Breast epithelium (tissue), 4 donors: ENCODE measurements around the gene FGF4. TPM values are rescaled to one million over a fixed set of nuclear protein-coding genes. Genes with fewer than 3 reads are reported as not detected.

ENCODE experiments used
- DNase-seq, 2 donors: peaks; one replicate each; pipeline ENCODE4 v3.0.0-alpha.2; 2019; ENCODE audit warnings: low spot score in 2 of 2
- H3K27ac ChIP-seq, 2 donors: fragments of 200-600 bp; sonication (generic) in 1 of 2; one replicate each; pipeline ENCODE4 v1.5.1; 2016 to 2019; ENCODE audit warnings: mild to moderate bottlenecking in 1 of 2
- H3K27me3 ChIP-seq, 2 donors: fragments of 200-600 bp; sonication (generic) in 1 of 2; one replicate each; pipeline versions ENCODE4 v1.5.1 to v1.6.0; 2017 to 2019; ENCODE audit warnings: control low read depth in 1 of 2, mild to moderate bottlenecking in 1 of 2
- H3K36me3 ChIP-seq: fragments of 200-600 bp; one replicate; pipeline ENCODE4 v1.5.1; 2019
- H3K4me1 ChIP-seq, 2 donors: fragments of 200-600 bp; sonication (generic); one replicate each; pipeline ENCODE4 v1.5.1; 2016 to 2019; ENCODE audit warnings: control low read depth in 1 of 2
- H3K4me3 ChIP-seq, 3 donors: fragments of 200-600 bp; sonication (generic); 1 replicate in 2 of 3; 2 replicates in 1 of 3; pipeline ENCODE4 v1.5.1; 2016 to 2019; ENCODE audit warnings: mild to moderate bottlenecking in 3 of 3, moderate library complexity in 2 of 3
- H3K9me3 ChIP-seq, 2 donors: fragments of 200-600 bp; sonication (generic) in 1 of 2; one replicate each; pipeline ENCODE4 v1.5.1; 2016 to 2019; ENCODE audit warnings: control low read depth in 1 of 2
- POLR2A ChIP-seq: fragments of 450-650 bp; IDR thresholded peaks from one replicate; pipeline ENCODE4 v1.6.1; 2016; ENCODE audit warnings: antibody characterized with exemption, mild to moderate bottlenecking, moderate library complexity
- POLR2AphosphoS5 ChIP-seq, 3 donors: sonication (generic); formaldehyde crosslinking; IDR thresholded peaks; one replicate each; pipeline ENCODE4 v1.6.1; 2017; ENCODE audit warnings: antibody characterized with exemption in 3 of 3
- intact Hi-C: fragments of 100-400 bp; cut with DNase I; formaldehyde crosslinking; loops from one replicate; pipeline ENCODE4 v1.15.1; 2023; ENCODE audit warnings: low total_unique reads
- total RNA-seq, 3 donors: library from RNA; depleted of rRNA; stranded (reverse); fragments of >200 nt; gene quantifications; one replicate each; pipeline ENCODE4 v1.1.0, GENCODE V29; 2016
- TF ChIP-seq, protein P1 (sequence below), 3 donors: fragments of 450-650 bp; IDR thresholded peaks; one replicate each; pipeline ENCODE4 v1.5.1; 2016 to 2017; ENCODE audit warnings: antibody characterized with exemption in 3 of 3, mild to moderate bottlenecking in 3 of 3, moderate library complexity in 3 of 3

The FGF4 gene
- total RNA-seq, 3 donors from 2014 or later = not detected

DNA sequence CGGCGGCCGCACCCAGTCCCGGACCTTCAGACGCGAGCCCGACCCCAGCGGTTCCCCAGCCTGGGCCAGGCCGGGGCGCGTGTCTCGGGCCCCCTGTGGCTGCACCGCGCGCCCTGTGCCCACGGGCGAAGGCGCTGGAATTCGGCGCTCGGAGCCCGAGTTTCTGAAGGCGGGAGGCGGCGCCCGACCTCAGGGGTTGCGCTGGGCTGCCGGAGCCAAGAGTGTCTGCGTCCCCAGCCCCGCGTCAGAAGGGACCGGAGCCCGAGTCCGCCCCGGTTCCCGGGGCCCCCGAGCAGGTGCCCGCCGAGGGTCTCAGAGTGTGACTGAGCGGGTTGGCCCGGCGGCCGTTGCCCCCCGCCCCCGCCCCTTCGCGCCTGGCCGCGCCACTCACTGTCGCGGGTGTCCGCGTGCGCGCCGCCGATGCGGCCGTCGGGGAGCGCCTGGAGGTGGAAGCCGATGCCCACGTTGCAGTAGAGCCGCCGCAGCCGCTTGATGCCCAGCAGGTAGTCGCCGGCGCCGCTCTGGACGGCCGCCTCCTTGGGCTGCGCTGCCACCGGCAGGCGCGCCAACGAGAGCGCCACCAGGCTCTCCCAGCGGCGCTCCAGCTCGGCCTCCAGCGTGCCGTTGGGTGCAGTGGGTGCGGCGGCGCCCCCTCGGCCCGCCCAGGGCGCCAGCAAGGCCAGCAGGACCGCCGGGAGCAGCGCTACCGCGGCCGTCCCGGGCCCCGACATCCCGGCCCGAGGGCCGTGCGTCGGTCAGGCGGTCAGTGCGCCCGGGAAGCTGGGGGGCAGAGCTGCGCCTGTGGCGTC lies 583 bp downstream of the FGF4 start:
- TF ChIP-seq, protein P1, sequence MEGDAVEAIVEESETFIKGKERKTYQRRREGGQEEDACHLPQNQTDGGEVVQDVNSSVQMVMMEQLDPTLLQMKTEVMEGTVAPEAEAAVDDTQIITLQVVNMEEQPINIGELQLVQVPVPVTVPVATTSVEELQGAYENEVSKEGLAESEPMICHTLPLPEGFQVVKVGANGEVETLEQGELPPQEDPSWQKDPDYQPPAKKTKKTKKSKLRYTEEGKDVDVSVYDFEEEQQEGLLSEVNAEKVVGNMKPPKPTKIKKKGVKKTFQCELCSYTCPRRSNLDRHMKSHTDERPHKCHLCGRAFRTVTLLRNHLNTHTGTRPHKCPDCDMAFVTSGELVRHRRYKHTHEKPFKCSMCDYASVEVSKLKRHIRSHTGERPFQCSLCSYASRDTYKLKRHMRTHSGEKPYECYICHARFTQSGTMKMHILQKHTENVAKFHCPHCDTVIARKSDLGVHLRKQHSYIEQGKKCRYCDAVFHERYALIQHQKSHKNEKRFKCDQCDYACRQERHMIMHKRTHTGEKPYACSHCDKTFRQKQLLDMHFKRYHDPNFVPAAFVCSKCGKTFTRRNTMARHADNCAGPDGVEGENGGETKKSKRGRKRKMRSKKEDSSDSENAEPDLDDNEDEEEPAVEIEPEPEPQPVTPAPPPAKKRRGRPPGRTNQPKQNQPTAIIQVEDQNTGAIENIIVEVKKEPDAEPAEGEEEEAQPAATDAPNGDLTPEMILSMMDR (IDR thresholded peaks at IDR 0.05) = no peak
- TF ChIP-seq POLR2A (no peak), POLR2AphosphoS5 (IDR thresholded peaks at IDR 0.05) (no peak)
- peak overlapping the region in 1 of 3 donors; percentile 8 for H3K4me3 ChIP-seq
- intact Hi-C loops = no loop called here
- H3K4me1 ChIP-seq = no peaks in the 10 kb centered on the region
- DNase-seq = no peak
- peaks cover 5 to 67% of the 10 kb centered on the region in 2 donors for H3K27me3 ChIP-seq
- peaks cover 0 to 1% of the 10 kb centered on the region in 2 donors for H3K9me3 ChIP-seq
- H3K27ac ChIP-seq = no peak overlapping the region
- H3K36me3 ChIP-seq = no peaks in the 10 kb centered on the region

DNA sequence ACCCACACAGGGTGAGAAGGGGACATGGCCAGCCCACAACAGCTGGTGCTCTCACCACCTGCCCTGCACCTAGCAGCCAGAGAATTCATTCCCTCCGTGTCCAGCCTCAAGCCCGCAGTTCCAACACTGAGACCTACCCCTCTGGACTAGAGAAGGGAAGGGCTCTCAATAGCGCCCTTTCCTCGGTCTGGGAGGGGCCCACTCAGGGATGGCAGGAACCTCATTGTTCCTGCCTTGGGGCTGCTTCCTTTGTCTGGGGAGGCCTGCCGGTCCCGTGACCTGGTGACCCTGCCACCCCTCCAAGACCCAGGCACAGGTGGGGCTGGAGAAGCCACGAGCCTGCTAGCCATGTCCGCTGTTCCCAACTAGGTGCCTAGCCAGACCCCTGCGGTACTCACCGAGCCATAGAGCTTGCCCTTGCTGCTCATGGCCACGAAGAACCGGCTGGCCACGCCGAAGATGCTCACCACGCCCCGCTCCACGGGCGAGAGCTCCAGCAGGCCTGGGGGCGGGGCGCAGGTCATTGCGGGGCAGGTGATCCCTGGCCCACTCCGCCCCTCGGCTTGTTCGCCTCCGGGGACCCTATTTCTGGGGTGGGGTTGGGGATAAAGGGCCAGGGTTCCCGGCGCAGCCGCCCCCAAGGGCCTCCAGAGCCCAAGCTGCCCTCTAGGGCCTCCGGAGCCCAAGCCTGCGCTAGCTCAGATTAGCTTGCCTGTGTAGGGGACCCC lies 1.4 kb downstream of the FGF4 start:
- no peak overlapping the region for H3K4me3 ChIP-seq
- H3K27ac ChIP-seq = no peak overlapping the region
- no peak for DNase-seq
- peaks cover 5 to 72% of the 10 kb centered on the region in 2 donors for H3K27me3 ChIP-seq
- intact Hi-C loops = no loop called here
- H3K9me3 ChIP-seq = peaks cover 0 to 9% of the 10 kb centered on the region in 2 donors
- no peak for TF ChIP-seq POLR2A
- TF ChIP-seq, protein P1 (IDR thresholded peaks at IDR 0.05) = no peak
- TF ChIP-seq POLR2AphosphoS5 (IDR thresholded peaks at IDR 0.05) = no peak
- H3K4me1 ChIP-seq = no peaks in the 10 kb centered on the region
- no peaks in the 10 kb centered on the region for H3K36me3 ChIP-seq

DNA sequence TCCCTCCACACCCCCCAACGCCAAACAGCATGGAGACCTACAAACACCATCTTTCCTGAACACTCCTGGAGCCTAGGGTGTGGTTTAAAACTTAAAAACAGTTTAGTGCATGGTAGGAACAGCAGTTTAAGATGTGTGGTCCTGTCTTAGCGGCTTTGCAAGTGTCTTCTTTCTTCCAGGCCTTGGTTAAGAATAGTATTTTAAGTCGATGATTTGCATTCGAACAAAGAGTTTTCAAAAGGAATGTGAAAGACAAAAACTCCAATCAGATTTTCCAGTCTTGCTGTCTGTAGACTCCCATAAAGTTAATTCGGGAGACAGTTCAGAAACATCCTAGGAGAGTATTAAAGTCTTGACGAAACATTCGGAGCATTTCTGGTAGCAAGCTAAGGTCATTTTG lies 3.7 kb downstream of the FGF4 start:
- no peak overlapping the region for H3K27ac ChIP-seq
- no peaks in the 10 kb centered on the region for H3K36me3 ChIP-seq
- no peaks in the 10 kb centered on the region for H3K4me1 ChIP-seq
- intact Hi-C loops = no loop called here
- DNase-seq = no peak
- TF ChIP-seq POLR2AphosphoS5 (IDR thresholded peaks at IDR 0.05) (no peak), POLR2A (no peak)
- TF ChIP-seq, protein P1 (IDR thresholded peaks at IDR 0.05) = no peak
- H3K4me3 ChIP-seq = no peak overlapping the region
- peaks cover 0 to 9% of the 10 kb centered on the region in 2 donors for H3K9me3 ChIP-seq
- H3K27me3 ChIP-seq = peaks cover 5 to 59% of the 10 kb centered on the region in 2 donors

DNA sequence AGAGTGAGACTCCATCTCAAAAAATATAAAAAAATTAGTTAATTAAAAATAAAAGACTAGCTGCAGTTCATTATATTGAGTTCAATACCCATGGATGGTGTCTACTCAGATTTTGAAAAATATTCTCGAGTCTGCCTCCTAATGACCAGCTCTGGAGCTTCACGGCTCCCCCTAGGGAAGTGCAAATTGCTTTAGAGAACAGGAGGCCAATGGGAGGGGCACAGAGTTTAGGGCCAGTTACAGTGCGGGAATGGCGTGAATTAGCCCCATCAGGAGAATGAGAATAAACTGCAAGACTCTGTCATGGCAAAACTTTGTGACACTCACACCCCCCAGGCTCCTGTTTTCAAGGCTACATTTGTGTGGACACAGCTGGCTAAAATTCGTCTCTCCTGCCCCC lies 4.6 kb downstream of the FGF4 start:
- H3K27me3 ChIP-seq = peaks cover 5 to 50% of the 10 kb centered on the region in 2 donors

More for the DNA sequence above, 4.6 kb downstream of the FGF4 start:
- Histone ChIP-seq H3K4me3 (no peak overlapping the region), H3K36me3 (no peaks in the 10 kb centered on the region), H3K9me3 (peaks cover 0 to 9% of the 10 kb centered on the region in 2 donors), H3K4me1 (no peaks in the 10 kb centered on the region), H3K27ac (no peak overlapping the region)
- intact Hi-C loops = no loop called here
- TF ChIP-seq, protein P1 (IDR thresholded peaks at IDR 0.05) = no peak
- TF ChIP-seq POLR2A = no peak
- no peak for TF ChIP-seq POLR2AphosphoS5 (IDR thresholded peaks at IDR 0.05)
- DNase-seq = no peak
